Fibroblast of skin of right quadriceps (primary cell): ENCODE measurements around the gene TANC1.
A peak's percentile ranks its signal among the peaks of the same experiment; 100 is the strongest.

Experiments used
- DNase-seq: peaks from one replicate; pipeline ENCODE4 v3.0.0-alpha.2; 2013

The TANC1 gene

DNA sequence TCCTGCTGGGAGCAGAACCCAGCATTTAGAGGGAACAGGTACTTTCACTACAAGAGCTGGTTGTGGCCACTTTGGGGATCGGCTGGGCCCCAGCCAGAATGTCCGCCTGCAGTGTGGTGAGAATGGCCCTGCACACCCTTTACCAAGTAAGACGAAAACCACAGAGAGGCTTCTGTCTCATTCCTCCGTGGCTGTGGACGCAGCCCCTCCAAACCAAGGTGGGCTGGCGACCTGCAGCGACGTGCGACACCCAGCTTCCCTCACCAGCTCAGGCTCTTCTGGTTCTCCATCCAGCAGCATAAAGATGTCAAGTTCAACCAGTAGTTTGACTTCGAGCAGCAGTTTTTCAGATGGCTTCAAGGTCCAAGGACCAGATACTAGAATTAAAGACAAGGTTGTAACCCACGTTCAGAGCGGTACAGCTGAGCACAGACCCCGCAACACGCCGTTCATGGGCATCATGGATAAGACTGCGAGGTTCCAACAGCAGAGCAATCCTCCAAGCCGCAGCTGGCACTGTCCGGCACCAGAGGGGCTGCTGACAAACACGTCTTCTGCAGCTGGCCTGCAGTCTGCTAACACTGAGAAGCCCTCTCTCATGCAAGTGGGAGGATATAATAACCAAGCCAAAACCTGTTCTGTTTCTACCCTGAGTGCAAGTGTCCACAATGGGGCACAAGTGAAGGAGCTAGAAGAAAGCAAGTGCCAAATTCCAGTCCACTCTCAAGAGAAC lies 261.9 kb downstream of the TANC1 start:
- no peak for DNase-seq

DNA sequence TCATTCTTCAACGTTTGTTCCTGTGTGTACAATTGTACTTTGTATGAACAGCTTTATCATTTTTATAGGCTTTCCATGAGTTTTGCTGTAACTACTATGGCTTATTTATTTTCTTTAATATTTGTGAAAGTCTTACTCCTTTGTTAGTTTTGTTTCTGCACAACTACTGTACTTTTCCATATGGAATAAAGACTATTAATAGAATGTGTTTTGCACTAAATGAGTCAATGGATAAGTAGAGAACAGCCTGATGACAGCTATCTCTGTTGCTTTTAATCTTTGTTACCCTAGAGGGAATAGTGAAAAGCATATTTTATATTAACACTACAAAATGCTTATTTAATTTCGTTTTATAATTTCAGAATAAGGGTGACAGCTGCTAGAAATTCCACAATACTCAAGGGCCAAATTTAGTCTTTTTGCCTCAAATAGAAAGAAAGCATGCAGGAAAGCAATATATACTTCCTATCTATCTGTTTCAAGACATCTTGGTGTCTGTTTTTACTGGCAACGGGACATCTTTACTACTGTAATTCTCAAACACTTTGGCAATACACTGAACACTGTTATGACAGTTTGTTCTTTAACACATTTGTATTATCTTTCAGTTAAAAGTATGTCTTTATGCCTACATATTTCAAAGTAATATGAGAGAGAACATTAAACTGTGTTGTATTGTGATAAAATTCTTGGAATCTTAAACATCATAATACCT lies 264.2 kb downstream of the TANC1 start:
- no peak for DNase-seq

DNA sequence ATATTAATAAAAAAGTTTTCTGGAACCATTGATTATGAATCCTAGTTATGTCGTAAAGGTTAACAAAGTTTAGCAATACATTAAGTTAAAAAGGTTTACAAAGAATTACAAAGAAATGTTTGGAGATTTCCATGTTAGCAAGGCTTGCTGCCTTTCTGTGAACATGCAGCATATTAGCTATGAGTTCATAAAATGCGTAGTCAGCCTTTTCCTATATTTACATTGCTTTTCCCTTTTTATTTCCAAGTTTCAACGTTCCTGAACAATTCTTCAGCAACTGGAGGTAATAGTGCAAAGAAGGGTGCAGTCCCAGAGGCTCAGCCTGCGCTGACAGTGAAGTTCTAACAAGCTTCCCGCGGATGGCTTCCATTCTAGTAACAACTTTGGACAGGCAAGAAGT lies 266.4 kb downstream of the TANC1 start:
- DNase-seq = no peak

DNA sequence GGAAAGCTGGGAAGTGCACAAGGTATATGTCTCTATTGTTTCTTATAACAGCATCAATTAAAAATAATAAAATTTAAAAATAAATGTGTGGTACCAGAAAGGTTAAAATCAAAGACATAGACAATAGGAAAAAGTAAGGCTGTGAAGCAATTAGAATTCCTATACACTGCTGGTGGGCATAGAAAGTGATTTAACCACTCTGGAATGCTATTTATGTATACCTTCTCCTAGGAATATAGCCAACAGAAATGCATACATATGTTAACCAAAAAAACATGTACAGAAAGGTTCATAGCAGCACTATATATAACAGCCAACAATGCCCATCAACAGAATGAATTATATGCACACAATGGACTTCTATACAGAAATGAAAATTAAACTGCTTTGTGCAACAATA lies 275.1 kb downstream of the TANC1 start:
- DNase-seq = peak; percentile 68

DNA sequence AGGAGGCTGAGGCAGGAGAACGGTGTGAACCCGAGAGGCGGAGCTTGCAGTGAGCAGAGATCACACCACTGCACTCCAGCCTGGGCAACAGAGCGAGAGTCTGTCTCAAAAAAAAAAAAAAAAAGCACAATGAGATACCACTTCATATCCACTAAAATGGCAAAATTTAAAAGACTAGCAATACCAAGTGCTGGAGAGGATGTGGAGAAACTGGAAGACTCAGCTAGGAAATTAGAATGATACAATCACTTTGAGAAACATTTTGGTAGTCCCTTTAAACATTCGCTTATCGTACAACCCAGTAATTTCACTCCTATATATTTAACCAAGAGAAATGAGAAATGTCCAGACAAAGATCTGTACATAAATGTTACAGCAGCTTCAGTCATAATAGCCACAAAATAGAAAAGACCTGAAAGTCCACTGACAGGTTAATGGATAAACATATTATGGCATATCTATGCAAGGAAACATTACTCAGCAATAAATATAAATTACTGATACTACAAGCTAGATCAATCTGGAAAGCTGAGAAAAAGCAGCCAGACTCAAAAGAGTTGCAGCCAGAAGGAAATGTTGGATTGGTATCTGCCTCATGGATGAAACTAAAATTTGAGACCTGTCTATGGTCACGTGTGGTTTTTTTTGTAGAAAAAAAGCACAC lies 278.0 kb downstream of the TANC1 start:
- DNase-seq = no peak

DNA sequence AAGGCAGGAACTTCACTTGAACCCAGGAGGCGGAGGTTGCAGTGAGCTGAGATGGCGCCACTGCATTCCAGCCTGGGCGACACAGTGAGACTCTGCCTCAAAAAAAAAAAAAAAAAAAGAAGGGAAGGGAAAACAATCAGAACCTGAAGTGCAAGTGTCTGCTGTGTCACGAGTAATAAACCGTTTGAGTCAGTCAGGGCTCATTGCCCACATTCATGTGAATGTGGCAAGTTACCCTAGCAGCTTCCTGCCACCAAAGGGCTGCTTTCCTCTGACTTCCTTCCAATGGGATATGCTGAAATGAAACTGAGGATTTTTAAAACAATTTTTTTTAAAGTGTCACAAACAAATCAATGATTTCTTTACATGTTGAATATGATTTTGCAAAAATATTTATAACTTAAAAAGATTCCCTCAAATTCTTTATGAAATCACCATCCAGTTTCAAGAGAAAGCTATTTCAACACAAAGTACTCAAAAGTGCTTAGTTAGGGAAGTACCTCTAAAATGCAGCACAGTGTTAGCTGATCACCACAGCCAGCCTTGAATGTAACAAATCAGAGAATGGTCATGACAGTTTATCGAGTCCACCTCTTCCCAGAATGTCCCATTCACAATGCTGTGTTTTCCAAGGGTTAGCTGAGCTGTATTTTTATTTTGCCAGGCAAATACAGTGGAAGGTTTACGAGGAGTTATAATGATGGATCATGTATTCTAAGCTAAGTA lies 281.7 kb downstream of the TANC1 start:
- DNase-seq = peak; percentile 54

DNA sequence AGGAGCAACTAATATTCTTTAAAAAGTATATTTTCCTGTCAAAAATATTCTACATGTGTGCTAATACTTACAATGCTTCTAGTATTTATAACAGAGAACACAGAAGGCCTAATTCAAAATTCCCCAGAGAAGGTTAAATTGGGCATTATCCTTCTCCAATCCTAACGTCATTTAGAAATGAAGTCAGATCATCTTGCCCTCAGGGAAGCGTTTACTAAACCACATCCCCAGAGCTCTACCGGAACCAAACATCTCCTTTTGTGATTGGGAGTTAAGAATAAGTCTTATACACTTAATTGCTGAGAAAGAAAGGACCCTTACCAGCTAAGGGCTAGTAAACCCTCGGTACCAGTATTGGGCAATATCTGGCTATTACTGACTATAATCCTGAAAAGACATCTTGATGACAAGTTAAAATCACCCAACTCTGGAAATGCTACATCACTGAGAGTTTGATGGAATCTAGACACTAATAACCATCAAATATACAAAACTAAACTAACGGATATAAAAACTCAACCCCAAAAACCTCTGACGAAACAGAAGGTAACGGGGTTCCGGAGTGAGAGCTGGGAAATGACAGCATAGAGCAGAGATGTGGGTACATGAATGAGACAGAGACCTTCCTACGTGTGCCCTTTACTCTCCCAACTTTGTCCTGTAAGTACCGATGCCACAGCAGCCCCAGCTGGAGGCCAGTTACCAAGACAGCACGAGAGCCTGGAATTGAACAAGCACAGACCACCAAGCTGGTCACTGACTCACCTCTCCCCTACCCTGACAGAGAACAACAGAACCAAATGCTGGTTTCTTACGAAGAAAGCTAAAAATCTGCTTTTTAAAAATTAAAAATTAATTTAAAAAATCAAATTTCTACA lies 283.1 kb downstream of the TANC1 start:
- no peak for DNase-seq

DNA sequence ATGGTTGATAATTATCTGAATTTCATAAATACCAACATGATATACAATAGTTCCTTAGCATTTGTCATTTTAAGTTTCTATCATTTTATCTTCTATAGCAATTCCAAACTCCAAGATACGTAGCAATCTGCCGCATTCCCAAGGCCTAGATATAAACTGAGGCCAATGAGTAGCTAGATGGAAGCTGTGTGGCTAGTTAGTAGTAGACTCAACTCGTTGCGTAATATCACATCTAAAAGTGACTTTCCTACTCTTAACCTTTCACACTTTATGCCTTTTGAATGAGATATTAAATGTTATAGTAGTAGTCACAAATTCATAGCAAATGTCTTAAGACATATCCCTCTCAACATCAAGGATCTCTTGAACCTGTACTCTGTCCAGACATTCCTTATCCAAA lies 284.5 kb downstream of the TANC1 start:
- DNase-seq = no peak

DNA sequence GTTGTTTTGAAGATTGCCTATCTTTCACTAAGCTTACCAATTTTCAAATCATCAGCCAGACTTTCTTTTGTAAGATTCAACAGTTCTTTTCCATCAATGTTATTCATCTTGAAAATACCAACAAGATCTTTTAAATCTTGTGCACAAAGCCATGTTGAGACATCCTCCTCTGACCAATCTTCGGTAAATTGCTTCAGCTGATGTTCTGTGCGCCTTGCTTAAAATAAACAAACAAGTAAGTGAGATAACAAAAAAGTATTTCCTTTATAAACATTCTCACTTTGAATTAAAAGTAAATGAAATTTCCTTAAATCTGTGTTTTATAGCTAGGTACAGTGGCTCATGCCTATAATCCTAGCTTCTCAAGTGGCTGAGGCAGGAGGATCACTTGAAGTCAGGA lies 287.7 kb downstream of the TANC1 start:
- no peak for DNase-seq

DNA sequence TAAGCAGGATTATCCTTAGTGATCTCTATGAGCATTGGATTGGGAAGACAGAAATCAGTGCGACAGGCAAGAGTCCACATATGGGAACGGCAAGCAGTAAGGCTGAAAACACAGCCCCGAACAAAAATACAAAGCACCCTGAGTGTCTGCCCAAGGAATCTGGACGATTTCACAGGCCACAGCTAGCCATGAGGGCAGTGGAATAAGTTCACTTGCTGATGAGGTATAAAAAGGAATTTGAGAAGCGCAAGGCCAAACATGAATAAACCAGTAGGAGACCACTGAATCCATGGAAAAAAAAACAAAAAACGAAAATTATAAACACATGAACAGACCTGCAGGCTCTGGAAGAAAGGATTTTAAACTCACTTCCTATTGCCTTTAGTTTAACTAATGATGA lies 293.8 kb downstream of the TANC1 start:
- peak; percentile 13 for DNase-seq

DNA sequence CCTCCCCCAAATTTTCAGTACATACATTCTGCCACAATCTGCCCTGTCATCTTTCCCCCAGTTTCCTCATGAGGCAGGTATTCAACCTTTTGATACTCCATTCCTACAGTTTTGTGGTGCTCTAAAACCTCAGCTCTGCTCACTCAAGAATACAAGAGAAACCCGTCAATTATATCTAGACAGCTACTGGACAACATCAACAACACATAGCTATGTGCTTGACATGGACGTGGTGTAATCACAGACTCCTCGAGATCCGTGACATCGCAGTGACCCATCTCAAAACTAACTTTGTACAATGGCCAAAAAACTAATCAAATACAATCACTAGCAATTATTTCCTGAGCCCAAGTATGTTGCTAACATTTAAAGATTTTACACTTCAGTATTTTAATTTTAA lies 294.5 kb downstream of the TANC1 start:
- no peak for DNase-seq

DNA sequence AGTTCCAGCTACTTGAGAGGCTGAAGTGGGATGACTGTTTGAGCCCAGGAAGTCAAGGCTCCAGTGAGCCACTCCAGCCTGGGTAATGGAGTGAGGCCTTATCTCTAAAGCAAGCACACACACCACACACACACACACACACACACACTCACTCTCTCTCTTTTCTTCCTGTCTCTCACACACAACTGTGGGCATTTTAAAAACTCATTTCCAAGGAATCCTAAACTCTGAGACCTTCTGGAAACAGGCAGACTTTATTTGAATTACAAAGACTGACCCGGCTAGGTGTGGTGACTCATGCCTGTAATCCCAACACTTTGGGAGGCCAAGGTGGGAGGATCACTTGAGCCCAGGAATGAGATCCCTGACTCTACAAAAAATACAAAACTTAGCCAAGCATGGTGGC lies 296.7 kb downstream of the TANC1 start:
- peak; percentile 23 for DNase-seq

DNA sequence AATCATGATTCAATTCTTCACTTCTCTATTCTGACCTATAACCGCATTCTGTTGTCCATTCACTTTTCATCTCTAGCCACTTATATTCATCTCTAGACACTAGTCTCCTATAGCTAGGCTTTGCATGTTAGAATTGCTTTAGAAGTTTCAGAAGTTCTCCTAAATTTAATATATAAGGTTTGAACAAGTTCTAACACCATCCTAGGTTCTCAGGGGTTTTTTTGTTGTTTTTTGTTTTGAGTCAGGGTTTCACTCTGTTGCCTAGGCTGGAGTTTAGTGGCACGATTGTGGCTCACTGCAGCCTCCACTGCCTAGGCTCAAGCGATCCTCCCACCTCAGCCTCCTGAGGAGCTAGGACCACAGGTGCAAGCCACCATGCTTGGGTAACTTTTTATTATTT lies 298.1 kb downstream of the TANC1 start:
- no peak for DNase-seq

DNA sequence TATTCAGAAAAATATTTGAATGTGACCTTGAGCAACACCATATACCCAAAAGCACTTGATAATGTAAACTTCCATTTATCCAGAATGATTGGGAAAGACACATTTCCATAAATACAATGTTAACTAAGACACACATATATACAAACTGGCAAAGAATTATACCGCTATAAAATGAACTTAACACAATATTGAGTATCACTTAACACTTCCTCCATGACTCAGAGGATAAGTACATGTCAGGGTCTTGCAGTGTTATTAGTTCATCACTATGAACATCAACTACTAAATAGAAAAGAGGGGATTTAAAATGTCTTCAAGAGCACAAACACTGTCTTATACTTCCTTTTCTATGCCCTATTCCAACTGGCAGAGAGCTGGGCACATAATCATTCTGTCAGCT lies 299.5 kb downstream of the TANC1 start:
- DNase-seq = peak; percentile 26

DNA sequence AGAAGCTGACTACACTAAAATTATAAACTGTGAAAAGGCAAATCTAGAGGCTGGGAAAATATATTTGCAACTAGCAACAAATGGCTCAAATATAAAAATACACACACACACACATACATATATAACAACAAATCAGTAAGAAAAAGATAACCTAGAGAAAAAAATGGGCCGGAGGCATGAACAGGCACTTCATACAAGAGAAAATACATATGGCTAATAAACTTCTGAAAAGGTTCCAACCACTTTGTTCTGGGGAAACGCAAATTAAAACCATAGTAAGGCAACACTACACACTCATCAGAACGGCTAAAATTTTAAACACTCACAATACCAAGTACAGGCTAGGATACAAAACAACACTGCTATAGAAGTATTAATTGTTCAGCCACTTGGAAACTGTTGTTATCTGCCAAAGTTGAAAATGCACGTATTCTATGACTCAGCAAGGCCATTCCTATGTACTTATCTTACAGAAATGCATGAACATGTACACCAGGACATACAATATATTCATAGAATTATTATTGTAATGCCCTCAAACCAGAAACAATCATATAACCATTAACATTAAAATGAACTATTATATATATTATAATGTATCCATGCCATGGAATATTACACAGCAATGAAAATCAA lies 302.4 kb downstream of the TANC1 start:
- no peak for DNase-seq

DNA sequence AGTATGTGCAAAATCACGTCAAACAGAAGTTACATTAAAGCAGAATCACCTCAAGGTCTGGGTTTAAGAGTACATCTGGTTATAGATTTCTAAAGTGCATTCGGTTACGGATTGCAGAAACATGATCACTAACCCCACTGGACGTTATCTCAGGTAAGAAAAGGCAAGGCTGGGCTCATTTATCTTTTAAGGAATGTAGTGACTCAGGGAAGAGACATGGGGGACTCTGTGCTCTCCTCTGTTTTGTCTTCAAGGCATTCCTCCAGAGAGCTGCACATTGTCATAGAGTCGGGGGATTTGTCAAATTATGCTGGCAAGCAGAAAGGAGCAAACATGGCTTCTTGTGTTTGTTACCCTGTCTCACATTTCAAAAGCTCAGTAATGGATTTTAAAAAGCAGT lies 303.7 kb downstream of the TANC1 start:
- no peak for DNase-seq

DNA sequence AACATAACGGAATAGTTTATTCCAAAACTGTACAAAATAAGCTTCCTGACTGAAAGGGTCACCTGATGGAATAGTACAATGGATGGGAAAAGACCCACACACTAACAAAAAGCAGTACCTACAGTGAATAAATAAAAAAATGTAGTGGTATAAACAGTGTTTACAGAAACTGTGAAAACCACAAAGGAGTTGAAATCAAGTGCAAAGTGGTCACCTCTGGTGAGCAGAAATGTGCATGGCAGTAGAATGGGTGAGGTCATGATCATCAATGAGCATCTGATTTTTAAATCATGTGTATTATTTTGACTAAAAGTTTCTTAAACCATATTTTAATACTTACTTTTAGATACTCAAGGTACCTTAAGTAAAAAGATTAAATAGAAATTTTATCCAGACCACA lies 306.7 kb downstream of the TANC1 start:
- DNase-seq = no peak

DNA sequence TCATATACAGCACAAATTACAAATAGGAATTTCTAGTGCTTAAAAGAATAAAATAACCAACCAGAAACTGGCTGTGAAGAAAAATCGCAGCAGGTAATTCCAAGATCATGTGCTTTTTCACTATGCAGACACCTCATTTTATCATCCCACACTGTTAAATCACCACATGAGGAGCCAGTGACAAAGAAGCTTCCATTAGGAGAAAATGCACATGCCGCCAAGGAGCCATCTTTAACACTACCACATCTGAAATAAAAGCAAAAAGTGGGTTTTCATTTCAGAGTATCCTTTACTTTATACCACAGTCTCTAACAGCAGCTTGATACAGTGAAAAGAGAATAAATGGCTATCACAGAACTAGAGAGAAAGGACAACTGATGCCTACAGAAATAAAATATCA lies 311.3 kb downstream of the TANC1 start:
- no peak for DNase-seq

DNA sequence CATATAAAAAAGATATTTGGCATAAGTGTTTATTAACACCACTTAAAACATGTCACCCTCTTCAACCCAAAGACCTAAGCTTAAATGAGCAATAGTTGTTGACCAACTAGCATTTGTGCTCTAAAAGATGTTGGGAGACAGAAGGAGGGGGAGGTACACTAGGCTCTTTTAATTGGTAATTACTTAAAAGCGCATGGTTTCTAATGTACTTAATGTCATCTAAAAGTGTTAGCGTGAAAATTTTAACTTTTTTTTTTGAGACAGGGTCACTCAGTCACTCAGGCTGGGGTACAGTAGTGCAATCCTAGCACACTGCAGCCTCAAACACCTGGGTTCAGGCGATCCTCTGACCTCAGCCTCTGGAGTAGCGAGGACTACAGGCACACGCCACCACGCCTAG lies 312.6 kb downstream of the TANC1 start:
- no peak for DNase-seq
